Cardiac septum (tissue), 1 donor: Measurements from ENCODE around the gene BCCIP. TPM values are rescaled to one million over a fixed set of nuclear protein-coding genes. Genes with fewer than 3 reads are reported as not detected.

ENCODE experiments used
- DNase-seq: peaks from one replicate; pipeline ENCODE4 v3.0.0-alpha.2; 2020; ENCODE audit warnings: low spot score
- intact Hi-C: fragments of 100-400 bp; cut with DNase I; formaldehyde crosslinking; loops from one replicate; pipeline ENCODE4 v1.14.0; 2022
- total RNA-seq: library from RNA; stranded (reverse); fragmentation: NEBNext Ultra II Directional; extraction: Animal tissue kit (Norgen Biotek cat#: 25700); gene quantifications from one replicate; pipeline ENCODE4 v1.2.1, GENCODE V29; 2021
- donor health status: DM: no; HTN: no; CAD: no.

BCCIP gene
- total RNA-seq, 1 donor from 2014 or later, result 41.8 TPM

DNA sequence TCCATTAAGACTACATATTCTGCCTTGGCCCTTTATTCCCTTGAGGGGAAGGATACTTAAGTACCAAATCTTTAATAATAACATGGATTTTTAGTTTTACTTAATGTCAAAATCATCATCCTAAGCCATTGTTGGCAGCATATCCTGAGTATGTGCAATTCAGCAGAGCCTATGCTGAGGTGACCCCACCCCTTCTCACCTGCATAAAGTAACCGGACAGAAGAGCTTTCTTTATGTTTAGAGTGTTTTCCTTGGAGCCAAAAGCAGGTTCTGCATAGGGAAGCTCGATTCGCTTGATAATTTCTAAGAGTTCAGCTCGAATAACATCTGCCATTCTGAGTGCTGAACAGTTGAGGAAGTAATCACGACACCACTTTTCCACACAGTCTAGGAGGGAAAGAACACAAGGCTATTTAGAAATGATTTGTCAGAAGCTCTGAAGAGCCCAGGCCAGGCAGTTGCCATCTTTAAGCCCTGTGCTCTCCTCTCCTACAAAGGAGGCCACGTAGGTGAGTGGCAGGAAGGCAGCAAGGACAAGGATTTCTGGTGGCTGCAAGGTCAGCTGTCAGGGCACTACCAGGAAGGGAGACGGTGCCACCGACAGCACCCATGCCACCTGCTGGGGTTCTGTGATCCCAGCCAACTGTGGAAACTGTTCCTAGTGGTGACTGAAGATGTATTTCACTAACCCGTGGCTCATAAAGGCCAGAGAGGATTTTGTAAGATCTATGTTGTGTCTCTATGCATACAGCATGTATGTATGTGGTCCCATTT is 15.6 kb downstream of the BCCIP start:
- no peak for DNase-seq
- intact Hi-C loops, result no loop called here

DNA sequence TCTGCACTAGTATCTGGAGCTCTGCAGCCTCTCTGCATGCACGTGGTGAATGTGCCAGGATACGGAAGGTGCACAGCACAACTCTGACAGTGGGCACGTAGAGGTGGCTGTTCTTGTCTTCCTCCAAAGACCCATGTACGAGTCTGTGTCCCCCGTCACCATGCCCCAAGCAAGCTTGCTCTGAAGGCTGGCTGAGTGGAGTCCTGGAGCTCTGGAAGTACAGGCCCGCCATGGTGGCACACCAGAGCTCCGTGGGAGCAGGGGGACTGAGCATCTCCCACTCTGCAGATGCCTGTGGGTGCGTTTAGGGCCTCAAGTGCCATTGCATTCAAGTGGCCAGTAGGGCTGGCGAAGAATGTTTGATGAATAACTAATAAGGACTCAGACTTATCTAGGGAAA is 17.1 kb downstream of the BCCIP start:
- intact Hi-C loops, result no loop called here
- no peak for DNase-seq

DNA sequence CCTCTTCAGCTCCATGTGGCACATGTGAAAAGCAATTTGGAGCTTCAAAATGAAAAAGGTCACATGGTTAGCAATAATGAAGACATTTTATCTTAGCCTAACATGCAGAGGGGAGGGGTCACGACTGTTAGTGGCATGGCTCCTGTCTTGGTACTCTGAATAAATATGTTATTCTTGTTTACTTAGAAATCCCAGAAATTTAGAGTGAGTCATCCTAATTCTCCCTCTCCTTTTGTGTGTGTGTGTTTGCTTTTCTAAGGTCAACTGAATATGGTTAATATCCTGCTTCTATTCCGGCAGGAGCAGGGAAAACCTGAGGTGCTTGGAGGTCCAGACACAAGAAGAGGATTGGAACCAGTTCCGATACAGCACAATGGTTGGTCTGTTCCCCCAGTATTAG is 17.6 kb downstream of the BCCIP start:
- no peak for DNase-seq
- intact Hi-C loops, result no loop called here

DNA sequence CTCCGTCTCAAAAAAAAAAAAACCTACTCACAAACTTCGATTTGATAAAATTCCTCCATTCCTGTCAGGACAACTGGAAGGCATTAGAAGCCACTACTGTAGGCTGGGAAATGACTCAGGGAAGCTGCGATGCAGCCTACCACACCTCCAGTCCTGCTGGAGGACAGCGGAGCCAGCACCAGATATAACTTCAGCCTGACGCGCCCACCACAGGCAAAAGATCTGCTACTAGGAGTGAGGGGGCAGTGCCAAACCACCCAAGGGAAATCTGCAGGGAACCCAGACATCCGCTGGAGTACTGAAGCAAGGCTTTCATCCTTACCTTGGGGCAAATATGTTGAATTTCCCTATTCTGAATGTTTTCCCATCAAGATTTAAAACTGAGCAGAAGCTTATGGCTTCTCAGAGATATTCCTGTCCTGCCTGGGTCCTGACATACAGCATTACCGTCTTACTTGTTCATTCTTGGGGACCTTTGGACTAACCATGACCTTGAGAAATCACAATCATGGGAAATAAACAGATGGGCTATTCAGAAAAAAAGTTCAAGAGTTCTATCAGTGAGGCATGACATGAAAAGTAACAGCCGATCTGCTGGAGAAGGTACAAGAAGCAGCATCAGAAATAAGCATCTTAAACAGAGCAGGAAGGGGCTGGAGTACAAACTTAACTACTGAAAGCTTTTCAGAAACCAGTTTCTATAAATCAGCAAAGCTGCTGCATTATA is 20.4 kb downstream of the BCCIP start:
- intact Hi-C loops, result no loop called here
- DNase-seq, result no peak

DNA sequence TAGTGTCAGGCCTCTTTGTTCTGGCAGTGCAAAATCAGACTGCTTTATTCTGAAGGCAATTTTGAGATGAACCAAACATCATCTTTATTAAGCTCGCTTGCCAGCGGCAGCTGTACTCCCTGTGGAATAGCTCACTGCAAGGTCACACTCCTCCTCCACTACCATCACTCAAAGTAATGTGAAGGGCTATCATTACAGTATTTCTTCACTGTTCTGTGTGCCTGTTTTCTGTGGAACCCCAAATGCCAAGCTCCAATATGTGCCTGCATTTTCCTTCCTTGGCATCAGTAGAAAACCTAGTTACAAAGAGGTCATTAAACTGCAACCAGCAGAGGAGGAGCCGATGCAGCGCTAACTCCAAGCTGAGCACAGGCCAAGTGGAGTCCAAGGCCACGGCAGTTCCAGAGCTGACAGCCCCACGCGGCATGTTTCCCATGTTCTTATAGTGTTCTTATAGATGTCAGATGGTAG is 21.4 kb downstream of the BCCIP start:
- intact Hi-C loops, result no loop called here
- no peak for DNase-seq

DNA sequence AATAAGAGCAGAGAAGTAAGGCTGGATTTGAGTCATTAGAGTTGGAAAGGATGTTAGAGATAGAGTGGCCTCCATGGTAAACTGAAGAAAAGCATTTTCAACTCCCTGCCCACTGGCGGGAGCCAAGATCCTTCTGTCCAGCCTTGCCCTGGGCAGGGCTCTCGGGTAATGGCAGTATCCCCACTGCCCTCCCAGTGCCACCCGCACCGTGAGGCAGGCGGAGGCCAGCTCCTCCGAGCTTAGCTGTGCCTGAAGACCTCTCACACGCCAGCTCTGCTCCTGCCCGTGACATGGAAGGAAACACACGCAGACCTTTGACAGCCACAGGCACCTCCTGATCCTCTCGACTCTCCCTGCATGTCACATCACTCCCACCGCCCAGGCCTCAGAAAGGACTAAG is 22.3 kb downstream of the BCCIP start:
- intact Hi-C loops, result no loop called here
- no peak for DNase-seq

DNA sequence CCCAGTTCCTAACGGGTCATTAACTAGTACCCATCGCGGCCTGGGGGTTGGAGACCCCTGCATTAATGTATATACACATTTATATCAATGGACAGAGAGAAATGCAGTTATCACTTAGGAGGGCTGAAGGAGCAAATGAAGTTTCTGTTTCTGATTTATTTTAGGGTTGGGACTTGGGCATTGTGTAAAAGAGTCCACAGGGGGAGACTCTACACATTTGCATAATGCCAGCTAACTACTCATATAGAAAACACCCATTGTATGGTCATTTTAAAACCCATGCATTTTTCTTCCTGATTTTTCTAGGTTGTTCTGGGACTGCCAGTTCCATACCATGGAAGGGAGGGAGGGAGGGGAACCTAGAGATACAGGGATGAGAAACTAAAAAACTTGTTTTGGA is 23.5 kb downstream of the BCCIP start:
- no peak for DNase-seq
- intact Hi-C loops, result no loop called here

DNA sequence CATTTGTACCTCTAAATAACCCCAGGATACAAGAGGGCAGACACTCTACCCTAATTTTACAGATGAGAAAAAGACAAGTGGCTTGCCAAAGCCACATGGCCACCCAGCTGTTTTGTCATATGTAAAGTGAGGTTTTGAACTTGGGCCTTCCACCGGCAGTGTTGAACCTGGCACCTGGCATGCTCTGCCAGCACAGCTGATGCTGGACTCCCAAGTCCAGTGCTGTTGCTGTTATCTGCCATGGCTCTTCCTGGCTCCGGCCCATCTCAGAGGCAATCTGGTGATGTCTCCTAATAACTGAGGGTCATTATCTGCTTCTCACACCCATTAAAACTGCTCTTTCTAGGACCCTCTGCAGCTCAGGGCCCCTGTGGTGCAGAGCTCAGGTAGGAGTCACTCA is 25.0 kb downstream of the BCCIP start:
- intact Hi-C loops, result no loop called here
- DNase-seq, result no peak

DNA sequence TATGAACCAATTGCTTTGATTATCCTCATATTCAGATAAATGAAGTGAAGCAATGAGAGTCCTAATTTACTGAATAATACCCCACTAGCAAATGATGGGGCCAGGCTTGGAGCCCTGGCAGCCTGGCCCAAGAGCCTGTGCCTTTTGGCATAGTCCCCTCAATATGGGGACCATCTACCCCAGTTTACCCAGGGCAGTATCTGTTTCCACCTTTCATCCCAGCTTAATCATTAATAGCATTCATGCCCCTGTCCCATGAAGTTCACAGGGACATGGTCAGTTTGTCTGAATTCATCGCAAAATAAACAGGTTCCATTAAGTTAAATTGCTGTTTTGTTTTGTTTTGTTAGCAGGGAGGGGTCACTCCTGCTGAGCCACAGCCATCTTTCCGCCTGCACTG is 25.5 kb downstream of the BCCIP start:
- intact Hi-C loops, result no loop called here
- DNase-seq, result no peak

DNA sequence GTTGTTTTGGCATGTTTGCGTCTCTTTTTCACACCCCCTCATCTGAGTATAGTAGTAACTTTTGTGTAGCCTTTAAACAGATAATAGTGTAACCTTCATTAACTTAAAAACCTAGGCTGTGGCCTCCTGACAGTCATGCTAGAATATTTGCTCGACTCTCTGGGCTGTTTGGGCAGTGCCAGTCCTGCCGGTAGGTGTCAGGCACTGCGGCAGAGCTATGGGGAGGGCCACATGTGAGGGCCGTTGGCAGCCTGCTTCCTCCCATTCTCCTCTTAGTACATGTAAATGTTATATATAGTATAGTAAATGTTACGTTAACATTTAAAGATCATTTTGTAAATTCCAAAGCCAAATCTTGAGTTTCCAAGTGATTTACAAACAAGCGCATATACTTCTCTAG is 26.1 kb downstream of the BCCIP start:
- intact Hi-C loops, result no loop called here
- DNase-seq, result no peak

DNA sequence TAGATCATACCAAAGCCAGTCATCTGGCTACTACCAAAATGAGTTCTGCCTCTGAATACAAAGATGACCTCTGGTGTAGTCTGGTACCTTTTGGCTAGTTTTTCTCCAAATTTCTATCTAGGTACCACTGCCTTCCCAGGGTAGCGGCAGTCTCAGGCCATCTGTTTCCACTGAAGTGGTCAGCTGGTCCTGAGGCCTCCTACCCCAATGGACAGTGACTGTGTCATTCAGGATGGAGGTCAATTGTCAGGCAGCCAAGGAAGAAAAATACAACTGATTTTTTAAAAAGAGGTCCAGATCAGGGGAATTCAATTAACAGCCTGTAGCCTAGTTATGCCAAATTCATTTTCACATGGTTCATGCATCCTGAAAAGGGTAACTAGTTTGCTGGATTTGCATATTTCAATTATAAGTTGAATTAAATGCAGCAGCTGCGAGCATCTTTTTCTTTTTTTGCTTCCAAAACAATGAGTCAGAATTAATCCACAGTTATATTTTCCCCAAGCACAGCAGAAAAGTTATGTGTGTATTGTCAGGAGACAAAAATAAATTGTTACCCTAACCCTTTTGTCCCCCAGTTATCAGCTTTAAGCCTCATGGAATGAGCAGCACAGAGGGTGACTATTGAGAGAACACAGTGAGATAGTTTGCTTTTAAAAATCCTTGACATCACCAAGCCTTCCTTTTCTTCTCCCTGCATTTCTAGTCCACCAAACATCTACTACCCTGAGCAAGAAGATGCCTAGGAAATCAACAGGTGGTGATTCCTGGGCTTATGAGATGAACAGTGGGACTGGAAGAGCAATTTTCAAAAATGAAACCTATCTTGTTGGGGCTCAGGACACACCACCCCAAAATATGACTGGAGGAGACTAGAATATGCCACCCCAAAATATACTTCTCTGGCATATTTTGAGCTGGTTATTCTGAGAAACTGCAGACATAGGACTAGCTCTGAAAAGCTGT is 27.7 kb downstream of the BCCIP start:
- intact Hi-C loops, result no loop called here

DNA sequence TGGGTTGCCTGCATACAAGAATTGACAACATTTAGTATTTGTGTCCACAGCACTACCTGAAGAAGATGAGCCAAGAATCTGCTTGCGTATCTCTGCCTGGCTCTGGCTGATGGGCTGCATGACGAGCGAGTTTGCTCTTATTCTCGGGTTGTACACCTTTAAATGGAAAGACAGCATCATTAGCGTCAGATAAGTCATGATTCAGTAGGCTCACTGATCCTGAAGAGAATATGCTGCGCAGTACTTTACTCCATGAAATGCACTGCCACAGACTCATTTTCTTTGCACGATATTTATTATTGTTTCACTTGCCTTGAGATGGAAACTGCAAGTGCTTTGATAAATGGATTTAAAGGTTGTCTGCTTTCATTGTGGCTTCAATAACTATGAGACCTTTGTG is 29.1 kb downstream of the BCCIP start:
- intact Hi-C loops, result no loop called here

More for the DNA sequence above, 27.7 kb downstream of the BCCIP start:
- no peak for DNase-seq

DNA sequence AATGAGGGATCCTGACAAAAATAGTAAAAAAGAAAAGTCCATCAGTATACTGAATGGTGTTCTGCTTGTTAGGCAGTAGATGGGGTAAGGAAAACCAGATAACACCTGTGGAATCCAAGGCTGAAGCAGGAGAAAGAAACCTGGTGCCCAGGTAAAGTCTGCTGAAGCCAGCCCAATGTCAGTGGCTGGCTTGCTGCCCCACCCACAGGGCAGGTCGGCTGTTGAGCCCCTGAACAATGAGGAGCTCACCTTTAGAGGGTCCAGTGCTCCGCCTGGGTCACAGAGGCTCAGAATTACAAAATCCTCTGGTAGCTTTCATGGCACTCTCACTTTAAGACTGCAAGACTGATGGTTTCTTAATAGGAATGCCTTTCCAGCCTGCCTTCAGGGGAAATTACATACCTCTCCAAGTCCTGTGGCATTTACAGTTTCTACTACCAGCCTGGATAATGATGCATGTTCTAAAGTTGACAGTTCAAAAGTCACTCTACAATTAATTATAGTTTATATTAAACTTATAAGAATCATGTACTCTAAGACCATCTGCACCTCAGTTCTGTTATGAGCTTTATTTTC is 33.9 kb downstream of the BCCIP start:
- intact Hi-C loops, result no loop called here
- no peak for DNase-seq

More for the DNA sequence above, 29.1 kb downstream of the BCCIP start:
- no peak for DNase-seq

DNA sequence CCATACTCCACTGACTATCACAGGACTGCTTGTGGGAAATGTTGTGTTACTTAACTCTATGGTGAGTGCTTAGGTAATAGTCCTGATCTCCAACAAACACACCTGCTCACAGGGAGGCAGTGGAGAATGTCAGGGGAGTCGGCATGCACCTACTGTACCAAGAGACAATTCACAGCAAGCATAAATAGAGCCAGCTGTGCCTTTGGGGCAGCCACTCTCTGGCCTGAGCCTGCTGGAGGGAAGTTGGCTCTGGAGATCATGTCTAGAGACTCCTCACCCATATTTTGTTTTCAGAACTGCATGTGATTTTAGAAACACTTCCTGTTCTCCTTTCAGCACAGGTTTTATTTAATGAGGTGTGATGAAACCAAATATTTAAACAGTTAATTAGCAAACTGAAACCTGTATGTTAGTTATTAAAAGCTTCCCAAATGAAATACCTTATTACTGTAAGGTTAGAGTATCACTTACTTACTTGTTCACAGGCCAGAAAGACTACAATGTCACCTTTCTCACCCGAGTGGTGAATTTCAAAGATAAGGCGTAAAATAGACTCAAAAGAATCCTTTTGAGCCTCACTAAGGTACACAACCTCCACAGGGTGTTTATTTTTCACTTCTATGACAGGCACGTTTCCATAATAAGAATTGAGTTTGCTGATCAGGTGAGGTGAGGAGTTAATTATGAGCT is 35.9 kb downstream of the BCCIP start:
- intact Hi-C loops, result no loop called here
- DNase-seq, result no peak

DNA sequence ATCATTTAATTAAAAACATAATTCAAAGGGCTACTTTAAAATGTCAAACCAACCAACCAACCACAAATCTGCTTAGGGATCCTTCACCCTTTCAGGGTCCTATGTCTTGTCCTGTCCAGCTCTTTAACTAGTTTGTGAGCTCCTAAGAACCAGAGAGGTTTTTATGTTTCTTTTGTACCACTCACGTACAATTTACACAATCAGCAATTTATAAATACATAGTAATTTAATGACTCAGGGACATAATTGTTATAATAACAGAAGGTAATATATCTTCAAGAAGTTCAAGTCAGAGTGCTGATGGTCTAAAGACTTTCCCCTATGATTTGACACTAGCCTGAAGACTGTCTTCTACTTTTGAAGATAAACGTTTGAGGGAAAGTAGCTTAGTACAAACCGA is 41.8 kb downstream of the BCCIP start:
- intact Hi-C loops, result no loop called here
- no peak for DNase-seq

DNA sequence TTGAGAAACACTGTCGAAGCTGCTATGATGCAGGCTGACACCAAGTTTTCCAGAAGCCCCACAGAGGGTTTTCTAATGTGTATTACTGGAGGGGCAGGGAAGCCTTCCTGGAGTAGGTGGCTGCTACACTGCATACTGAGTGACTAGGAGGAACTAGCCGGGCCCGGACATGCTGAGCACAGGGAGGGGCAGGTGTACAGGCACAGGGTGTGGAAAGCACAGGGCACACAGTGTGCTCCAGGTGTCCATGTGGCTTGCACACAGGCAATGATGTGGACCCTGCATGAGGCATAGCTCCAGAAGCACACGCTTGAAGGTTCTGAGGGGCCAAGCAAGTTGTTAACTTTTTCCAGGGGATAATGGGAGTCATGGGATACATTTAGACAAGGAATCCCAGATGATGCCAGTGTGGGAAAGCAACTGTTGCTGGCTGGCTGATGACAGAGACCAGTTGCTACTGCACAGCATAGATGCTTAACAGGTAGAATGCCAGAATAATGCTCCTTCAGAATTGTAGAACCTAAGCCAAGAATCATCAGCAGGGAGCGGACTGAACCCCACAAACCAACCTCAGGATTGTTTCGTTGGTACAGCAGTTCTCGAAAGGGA is 43.2 kb downstream of the BCCIP start:
- no peak for DNase-seq
- intact Hi-C loops, result no loop called here

DNA sequence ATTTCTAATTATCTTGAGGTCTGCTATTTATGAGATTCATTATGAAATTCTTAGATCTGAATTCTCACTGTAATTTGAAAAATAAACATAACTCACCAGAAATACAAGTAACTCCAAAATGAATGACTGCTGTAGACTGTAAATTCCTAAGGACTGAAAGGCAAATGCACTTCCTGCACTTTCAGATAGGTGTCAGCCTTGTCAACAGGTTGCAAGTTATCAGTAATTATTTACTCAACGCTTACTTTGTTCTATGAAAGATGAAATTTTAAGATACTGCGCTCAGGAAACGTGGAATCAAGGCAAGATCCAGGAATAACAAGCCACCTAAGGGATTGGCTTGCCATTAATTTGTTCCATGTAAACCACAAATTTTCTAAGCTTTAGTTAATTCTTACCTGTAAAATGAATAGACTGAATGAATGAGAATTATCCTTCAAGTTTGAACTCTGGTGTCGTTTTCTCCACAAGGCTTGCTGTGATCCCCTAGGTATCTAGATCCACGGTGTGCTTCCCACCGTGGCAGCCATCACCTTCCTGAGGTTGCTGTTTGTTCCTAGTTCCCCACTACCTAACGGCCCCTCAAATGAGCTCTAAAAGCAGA is 45.1 kb downstream of the BCCIP start:
- intact Hi-C loops, result no loop called here
- no peak for DNase-seq

DNA sequence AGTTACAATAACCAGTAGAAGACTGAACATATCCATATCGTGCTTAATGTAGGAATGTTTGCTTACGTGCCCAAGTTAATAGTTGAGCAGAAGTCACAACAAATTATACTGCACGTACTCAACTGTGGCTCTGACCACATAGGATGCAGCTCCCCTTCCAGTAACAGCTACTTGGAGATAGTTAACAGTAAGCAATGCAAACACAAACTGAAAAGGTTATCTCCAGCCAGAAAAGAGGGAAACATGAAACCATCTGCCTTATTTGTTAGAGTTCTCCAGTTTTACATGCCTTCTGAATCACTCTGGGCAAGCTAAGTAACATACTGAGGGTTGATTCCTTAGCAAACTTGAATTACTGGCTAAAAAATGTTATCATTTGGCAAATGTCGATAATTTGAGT is 48.0 kb downstream of the BCCIP start:
- no peak for DNase-seq
- intact Hi-C loops, result no loop called here
